Measurements from ENCODE around the gene PRPF31. TPM values are rescaled to one million over a fixed set of nuclear protein-coding genes. Genes with fewer than 3 reads are reported as not detected.

The PRPF31 gene
- total RNA-seq, 1 experiment from 2014 or later = 109 TPM

GRCh38 chr19:54155694-54156093, 40.1 kb downstream of the PRPF31 start:
- DNase-seq (ENCODE audit: low spot score) = no peak
- no TSS peak for BruUV-seq (replicated peaks)
- POLR2A ChIA-PET (ENCODE audit: low non-redundant PET) = no interaction called here
- intact Hi-C loops (cut with micrococcal nuclease; ENCODE audit: unreplicated experiment) = no loop called here
- H3K4me3 ChIP-seq (ENCODE audit: low read depth, low read length, poor library complexity, severe bottlenecking) = no peak overlapping the region
- CTCF ChIA-PET = no interaction called here
- H3K27ac ChIP-seq (ENCODE audit: low read depth, low read length, poor library complexity, severe bottlenecking) = no peak overlapping the region
- peaks cover 69% of the 10 kb centered on the region for H3K36me3 ChIP-seq (ENCODE audit: insufficient read depth, low read length, poor library complexity, severe bottlenecking)
- TF ChIP-seq EZH2 (IDR thresholded peaks at IDR 0.05; ENCODE audit: borderline replicate concordance, low read depth, low read length, poor library complexity, severe bottlenecking) (no peak), CTCF (conservative IDR thresholded peaks at IDR 0.05; ENCODE audit: low read depth, low read length) (no peak)
- H3K4me1 ChIP-seq (ENCODE audit: insufficient read depth, low read length, poor library complexity, severe bottlenecking) = peaks cover 6% of the 10 kb centered on the region
- H3K9me3 ChIP-seq (ENCODE audit: low read depth, low read length, poor library complexity, severe bottlenecking) = no peaks in the 10 kb centered on the region
- no peaks in the 10 kb centered on the region for H3K27me3 ChIP-seq (replicated peaks; ENCODE audit: insufficient read depth, low read depth, low read length, poor library complexity)

- Histone ChIP-seq H3K9me3 (ENCODE audit: low read depth, low read length, poor library complexity, severe bottlenecking) (no peaks in the 10 kb centered on the region), H3K4me3 (ENCODE audit: low read depth, low read length, poor library complexity, severe bottlenecking) (no peak overlapping the region), H3K4me1 (ENCODE audit: insufficient read depth, low read length, poor library complexity, severe bottlenecking) (peaks cover 6% of the 10 kb centered on the region), H3K27me3 (replicated peaks; ENCODE audit: insufficient read depth, low read depth, low read length, poor library complexity) (no peaks in the 10 kb centered on the region), H3K27ac (ENCODE audit: low read depth, low read length, poor library complexity, severe bottlenecking) (no peak overlapping the region), H3K36me3 (ENCODE audit: insufficient read depth, low read length, poor library complexity, severe bottlenecking) (peaks cover 65% of the 10 kb centered on the region)
- BruUV-seq (replicated peaks) = no TSS peak
- POLR2A ChIA-PET (ENCODE audit: low non-redundant PET) = no interaction called here
- DNase-seq (ENCODE audit: low spot score) = no peak
- intact Hi-C loops (cut with micrococcal nuclease; ENCODE audit: unreplicated experiment) = no loop called here
- no peak for TF ChIP-seq EZH2 (IDR thresholded peaks at IDR 0.05; ENCODE audit: borderline replicate concordance, low read depth, low read length, poor library complexity, severe bottlenecking)
- TF ChIP-seq CTCF (conservative IDR thresholded peaks at IDR 0.05; ENCODE audit: low read depth, low read length) = no peak
- CTCF ChIA-PET = no interaction called here
These were observed 40.9 kb downstream of the PRPF31 start for GRCh38 chr19:54156490-54156889.

GRCh38 chr19:54156953-54157352, 41.4 kb downstream of the PRPF31 start:
- no peak for DNase-seq (ENCODE audit: low spot score)
- CTCF ChIA-PET = no interaction called here
- H3K27me3 ChIP-seq (replicated peaks; ENCODE audit: insufficient read depth, low read depth, low read length, poor library complexity) = no peaks in the 10 kb centered on the region
- peaks cover 6% of the 10 kb centered on the region for H3K4me1 ChIP-seq (ENCODE audit: insufficient read depth, low read length, poor library complexity, severe bottlenecking)
- POLR2A ChIA-PET (ENCODE audit: low non-redundant PET) = no interaction called here
- no peak overlapping the region for H3K27ac ChIP-seq (ENCODE audit: low read depth, low read length, poor library complexity, severe bottlenecking)
- H3K36me3 ChIP-seq (ENCODE audit: insufficient read depth, low read length, poor library complexity, severe bottlenecking) = peaks cover 60% of the 10 kb centered on the region
- H3K9me3 ChIP-seq (ENCODE audit: low read depth, low read length, poor library complexity, severe bottlenecking) = no peaks in the 10 kb centered on the region
- H3K4me3 ChIP-seq (ENCODE audit: low read depth, low read length, poor library complexity, severe bottlenecking) = no peak overlapping the region
- intact Hi-C loops (cut with micrococcal nuclease; ENCODE audit: unreplicated experiment) = no loop called here
- BruUV-seq (replicated peaks) = no TSS peak
- TF ChIP-seq EZH2 (IDR thresholded peaks at IDR 0.05; ENCODE audit: borderline replicate concordance, low read depth, low read length, poor library complexity, severe bottlenecking) = no peak
- no peak for TF ChIP-seq CTCF (conservative IDR thresholded peaks at IDR 0.05; ENCODE audit: low read depth, low read length)

Data from A673 (cell line).